Left ventricle myocardium superior (tissue), 1 donor: ENCODE measurements around the gene RRP12. TPM values are rescaled to one million over a fixed set of nuclear protein-coding genes. Genes with fewer than 3 reads are reported as not detected.
"Not testable (repeated sequence)": the region's sequence is repeated elsewhere in the genome, so short reads cannot be mapped to it uniquely, and the experiment has no call there.

Source experiments
- ATAC-seq: fragments of 200-7000 bp; cut with Tn5 transposase; one replicate; pipeline ENCODE4 v1.9.1; 2020; ENCODE audit warnings: mild to moderate bottlenecking, moderate library complexity
- DNase-seq: peaks from one replicate; pipeline ENCODE4 v3.0.0-alpha.2; 2020
- intact Hi-C: fragments of 100-400 bp; cut with micrococcal nuclease; formaldehyde crosslinking; loops from one replicate; pipeline ENCODE4 v1.11.0; 2022
- total RNA-seq: library from RNA; stranded (reverse); fragmentation: NEBNext Ultra II Directional; extraction: Animal tissue kit (Norgen Biotek cat#: 25700); gene quantifications from one replicate; pipeline ENCODE4 v1.2.1, GENCODE V29; 2021
- donor health status: DM: no; HTN: yes; CAD: no; lungs with severe emphysema.

The RRP12 gene
- total RNA-seq, 1 donor from 2014 or later, result 11.6 TPM

DNA sequence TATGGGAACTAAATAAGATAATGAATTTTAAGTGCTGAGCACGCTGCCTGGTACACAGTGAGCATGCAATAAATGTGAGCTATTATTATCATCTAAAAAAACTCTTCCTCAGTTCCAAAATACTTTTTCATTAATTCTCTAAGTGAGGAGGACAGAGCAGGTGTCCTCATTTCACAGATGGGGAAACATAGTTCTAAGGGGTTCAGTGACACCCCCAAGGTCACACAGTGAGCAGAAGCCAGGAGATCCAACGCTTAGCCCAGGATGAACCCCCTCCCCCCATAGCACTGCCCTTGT is 6.8 kb upstream of the RRP12 start:
- ATAC-seq (no peak), DNase-seq (no peak)
- intact Hi-C loops, result no loop called here

DNA sequence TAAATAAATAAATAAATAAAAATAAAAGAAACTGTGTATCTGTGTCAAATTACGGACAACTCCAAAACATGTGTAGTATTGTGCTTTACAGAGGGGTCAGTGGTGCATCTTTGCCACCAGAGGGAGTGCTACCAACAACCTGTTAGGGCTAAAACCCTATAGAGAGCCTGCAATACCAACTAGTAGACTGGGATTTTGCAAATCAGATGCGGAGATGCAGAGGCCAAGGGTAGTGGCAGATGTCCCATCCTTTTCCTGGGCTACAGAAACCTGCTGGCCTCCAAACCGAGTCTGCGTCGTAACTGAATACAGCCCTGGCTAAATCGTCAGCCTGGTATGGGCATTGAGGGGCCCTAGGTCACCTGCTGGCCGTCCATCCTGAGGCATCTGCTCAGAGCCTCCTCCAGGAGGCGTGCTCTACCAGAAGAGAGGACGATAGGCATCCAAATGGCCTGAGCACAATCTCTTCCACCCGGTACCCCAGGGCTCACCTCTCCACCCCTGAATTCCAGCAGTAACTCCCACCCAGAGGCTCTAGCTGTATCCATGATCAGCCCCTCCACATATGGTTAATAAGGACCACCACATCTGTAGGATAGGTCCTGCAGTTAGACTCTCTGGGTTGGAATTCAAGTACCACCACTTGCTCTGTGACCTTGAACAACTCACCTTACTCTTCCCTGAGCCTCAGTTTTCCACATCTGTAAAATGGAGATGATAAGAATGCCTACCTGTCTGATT is 6.2 kb upstream of the RRP12 start:
- DNase-seq (peak; percentile 44), ATAC-seq (peak; percentile 92)
- intact Hi-C loops, result no loop called here

DNA sequence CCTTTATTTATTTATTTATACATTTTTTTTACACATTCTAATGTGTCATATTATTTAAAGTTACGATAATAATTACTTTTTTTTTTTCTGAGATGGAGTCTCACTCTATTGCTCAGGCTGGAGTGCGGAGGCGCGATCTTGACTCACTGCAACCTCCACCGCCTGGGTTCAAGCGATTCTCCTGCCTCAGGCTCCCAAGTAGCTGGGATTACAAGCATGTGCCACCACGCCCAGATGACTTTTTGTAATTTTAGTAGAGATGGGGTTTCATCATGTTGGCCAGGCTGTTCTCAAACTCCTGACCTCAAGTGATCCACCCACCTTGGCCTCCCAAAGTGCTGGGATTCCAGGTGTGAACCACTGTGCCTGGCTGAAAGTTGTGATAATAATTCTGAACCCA is 5.3 kb upstream of the RRP12 start:
- intact Hi-C loops, DNase-seq, ATAC-seq: not testable (repeated sequence)

DNA sequence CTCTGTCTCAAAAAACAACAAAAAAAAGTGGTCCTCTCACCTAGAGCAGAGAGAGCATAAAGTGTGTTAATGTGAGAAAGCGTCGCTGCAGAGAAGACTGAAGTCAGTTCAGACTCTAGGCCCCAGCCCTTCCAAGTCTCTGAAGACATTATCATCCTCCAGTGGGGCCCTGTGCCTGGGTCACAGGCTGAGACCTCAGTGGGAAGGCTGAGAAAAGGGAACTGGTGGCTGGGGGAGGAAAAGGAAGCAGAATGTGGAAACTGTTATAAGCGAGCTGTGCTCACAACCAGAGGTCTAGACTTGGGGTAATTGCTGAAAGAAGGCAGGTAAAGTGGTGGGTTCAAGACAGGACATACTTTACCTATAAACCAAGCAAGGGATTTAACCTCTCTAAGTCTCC is 4.9 kb upstream of the RRP12 start:
- no peak for ATAC-seq
- intact Hi-C loops, result no loop called here
- DNase-seq, result no peak

DNA sequence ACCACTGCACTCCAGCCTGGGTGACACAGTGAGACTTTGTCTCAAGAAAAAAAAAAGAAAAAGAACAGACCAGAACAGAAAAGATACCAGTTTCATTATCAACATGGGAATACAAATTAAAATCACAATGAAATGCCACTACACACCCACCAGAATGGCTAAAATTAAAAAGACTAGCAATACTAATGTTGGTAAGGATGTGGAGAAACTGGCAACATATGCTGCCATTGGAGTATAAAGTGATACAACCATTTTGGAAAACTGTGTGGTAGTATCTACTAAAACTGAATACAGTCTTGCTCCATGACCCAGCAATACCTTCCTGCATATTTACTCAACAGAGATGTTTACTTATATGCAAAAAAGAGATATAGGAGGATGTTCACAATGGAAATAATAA is 2.9 kb upstream of the RRP12 start:
- DNase-seq, result no peak
- intact Hi-C loops, result no loop called here

DNA sequence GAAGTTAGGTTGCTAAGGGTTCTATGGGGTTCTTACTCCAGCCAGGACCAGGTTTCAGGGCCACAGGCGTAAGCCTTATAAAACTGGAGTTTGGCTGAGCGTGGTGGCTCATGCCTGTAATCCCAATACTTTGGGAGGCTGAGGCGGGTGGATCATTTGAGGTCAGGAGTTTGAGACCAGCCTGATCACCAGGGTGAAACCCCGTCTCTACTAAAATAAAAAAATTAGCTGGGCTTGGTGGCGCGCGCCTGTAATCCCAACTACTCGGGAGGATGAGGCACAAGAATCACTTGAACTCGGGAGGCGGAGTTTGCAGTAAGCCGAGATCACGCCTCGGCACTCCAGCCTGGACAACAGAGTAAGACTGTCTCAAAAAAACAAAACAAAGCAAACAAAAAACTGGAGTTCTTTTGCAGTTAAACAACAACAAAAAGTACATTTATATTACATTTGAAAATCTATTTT is 347 bp upstream of the RRP12 start:
- ATAC-seq, result no peak
- intact Hi-C loops, result no loop called here
- no peak for DNase-seq

More for the DNA sequence above, 2.9 kb upstream of the RRP12 start:
- no peak for ATAC-seq

DNA sequence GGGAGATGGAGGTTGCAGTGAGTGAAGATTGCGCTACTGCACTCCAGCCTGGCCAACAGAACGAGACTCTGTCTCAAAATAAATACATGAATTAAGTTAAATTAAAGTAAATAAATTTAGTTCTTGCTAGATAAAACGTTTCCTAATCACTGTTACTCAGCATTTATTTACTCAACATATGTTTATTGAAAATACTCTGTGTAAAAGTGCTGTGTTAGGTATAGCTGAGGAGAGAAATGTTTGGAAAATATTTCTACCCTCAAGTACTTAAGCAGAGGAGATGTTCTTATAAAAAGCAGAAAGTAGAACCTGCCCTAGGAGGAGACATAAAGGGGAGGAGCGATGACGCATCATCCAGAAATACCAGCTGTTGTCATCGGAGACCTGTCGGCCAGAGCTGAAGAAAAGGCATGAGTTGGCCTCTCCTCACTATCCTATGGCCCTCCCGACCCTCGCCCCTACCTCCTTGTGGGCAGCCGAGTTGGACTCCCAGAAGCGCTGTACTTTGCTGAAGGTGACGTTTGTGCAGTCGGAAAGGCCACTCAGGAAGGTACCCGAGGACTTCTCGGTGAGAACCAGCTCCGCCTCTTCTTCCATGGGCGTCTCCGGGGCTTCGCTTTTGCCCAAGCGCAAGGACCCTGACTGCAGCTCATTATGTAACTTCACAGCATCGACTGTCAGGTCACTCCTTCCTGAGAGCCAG is 1.1 kb downstream of the RRP12 start:
- intact Hi-C loops, result no loop called here
- DNase-seq, result no peak
- peak; percentile 51 for ATAC-seq

DNA sequence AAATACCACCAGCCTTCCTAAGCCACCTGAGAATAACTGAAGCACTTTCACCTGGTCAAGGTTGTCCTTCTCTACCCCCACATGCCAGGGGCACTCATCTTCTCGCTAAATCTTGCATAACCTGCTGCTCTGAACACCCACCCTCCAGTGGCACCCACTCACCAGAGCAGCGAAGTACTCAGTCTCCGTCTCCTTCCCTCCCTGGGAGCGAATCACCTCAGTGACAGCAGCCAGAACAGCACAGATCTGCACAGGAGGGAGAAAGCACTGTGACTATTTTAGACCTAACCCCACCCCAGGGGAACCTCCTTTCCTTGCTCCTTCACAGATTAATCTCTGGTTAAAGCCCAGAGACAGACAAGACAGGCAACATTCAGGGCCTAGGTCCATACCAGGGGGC is 5.1 kb downstream of the RRP12 start:
- intact Hi-C loops, result no loop called here
- ATAC-seq (no peak), DNase-seq (no peak)

DNA sequence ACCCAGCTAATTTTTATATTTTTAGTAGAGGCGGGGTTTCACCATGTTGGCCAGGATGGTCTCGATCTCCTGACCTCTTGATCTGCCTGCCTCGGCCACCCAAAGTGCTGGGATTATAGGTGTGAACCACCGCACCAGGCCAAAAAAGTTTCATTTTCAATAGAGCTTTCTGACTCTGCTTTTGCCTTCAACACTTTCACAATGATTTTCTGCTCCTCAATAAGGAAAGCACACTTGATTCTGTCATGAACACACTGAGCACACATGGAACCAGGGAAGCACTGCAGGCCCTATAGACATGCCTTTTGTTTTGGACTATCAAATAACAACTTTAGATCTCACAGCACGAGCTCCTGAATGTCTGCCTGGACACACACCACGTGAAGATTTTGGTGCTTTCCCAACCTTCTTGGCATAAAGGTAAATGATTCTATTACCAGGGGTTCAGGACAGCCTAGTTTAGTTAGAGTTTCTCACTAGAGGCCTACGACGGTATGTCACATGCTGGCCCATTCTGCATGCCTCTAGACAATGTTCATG is 8.0 kb downstream of the RRP12 start:
- DNase-seq (no peak), ATAC-seq (no peak)
- intact Hi-C loops, result no loop called here

DNA sequence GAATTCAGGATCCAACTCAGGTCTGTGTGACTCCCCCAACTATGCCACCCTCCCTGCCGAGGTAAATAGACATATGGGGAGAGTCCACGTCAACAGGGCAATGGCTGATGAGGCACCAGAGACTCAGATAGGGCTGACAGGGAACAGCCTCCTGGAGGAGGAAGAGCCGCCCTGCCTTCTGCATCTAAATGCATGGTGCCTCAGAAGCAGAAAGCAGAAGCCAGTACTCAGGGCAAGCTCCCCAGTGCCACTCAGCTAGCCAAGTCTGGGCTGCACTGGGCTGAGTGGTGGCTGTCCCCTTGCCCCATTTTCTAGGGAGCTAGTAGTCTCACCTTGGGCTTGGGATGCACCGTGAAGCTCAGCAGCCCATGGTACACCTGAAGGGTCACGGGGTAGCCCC is 11.0 kb downstream of the RRP12 start:
- intact Hi-C loops, result no loop called here
- DNase-seq, result no peak
- ATAC-seq, result no peak

DNA sequence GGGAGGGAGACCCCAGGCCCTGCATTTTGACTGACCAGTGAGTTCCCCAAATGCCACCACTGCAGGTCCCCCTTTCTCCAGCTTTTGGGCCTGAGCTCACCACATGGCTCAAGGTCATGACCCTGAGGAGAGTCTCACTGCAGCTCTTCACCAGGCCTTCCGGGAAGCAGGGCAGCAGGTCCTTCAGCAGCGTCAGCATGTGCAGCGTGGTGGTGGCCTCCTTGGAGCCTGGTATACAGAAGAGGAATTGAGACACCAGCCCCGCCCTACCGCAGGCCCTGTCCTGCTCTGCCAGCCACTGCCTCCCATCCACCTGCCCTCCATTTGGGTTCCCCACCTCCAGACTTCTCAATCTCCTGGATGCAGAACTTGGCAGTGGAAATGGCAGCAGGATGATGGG is 13.0 kb downstream of the RRP12 start:
- peak; percentile 42 for ATAC-seq
- peak; percentile 41 for DNase-seq

DNA sequence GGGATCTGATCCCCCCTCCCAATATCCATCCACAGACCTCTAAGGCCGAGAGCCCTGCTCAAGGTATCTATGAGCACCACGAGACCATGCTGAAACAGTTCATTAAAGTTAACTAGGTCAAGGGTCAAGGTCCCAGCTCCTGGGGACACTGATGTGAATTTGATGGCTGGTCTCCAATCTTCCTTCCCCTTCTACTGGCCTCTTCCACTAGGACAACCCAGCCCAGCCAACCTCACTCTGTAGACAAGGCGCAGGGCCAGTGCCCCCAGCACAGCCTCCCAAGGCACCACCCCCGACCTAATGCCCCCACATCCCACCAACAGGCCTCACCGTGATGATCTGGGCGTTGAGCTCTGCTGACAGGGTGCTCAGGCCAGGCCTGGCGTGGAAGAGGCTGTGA is 15.6 kb downstream of the RRP12 start:
- intact Hi-C loops, result no loop called here
- ATAC-seq (peak; percentile 57), DNase-seq (no peak)

More for the DNA sequence above, 13.0 kb downstream of the RRP12 start:
- intact Hi-C loops, result no loop called here

DNA sequence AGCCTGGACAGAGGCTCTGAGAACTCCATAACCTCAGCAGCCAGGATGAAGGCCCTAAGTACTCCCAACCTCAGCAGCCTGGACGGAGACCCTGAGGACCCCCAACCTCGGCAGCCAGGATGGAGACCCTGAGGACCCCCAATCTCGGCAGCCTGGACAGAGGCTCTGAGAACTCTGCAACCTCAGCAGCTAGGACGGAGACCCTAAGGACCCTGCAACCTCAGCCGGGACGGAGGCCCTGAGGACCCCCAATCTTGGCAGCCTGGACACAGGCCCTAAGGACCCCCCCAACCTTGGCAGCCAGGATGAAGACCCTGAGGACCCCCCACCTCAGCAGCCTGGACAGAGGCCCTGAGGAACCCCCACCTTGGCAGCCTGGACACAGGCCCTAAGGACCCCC is 16.5 kb downstream of the RRP12 start:
- intact Hi-C loops, result no loop called here
- ATAC-seq (no peak), DNase-seq (no peak)

DNA sequence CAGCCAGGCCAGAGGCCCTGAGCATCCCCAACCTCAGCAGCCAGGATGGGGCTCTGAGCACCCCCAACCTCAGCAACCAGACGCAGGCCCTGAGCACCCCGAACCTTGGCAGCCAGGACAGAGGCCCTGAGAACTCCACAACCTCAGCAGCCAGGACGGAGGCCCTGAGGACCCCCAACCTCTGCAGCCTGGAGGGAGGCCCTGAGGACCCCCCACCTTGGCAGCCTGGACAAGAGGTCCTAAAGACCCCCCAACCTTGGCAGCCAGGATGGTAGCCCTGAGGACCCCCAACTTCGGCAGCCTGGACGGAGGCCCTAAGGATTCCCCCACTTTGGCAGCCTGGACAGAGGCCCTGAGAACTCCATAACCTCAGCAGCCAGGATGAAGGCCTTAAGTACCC is 17.0 kb downstream of the RRP12 start:
- ATAC-seq, result no peak
- no peak for DNase-seq
- intact Hi-C loops, result no loop called here

DNA sequence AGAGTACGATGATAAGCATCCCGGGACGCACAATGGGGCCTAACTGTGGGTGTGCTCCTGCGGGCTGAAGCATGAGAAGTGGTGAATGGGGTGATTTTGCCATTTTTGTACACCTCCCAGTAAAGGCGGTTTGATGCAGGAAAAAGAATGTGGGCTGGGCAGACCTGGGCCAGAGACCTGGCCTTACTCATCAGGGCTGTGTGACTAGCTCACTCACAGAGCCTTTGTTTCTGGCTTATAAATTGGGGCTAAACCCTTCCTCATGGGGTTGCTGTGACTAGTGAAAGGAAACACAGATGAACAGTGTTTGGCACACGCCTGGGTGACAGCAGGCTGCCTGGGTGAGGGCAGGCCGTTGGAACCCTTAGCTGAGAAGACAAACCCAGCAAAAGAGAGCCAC is 18.0 kb downstream of the RRP12 start:
- ATAC-seq (no peak), DNase-seq (no peak)
- intact Hi-C loops, result no loop called here

DNA sequence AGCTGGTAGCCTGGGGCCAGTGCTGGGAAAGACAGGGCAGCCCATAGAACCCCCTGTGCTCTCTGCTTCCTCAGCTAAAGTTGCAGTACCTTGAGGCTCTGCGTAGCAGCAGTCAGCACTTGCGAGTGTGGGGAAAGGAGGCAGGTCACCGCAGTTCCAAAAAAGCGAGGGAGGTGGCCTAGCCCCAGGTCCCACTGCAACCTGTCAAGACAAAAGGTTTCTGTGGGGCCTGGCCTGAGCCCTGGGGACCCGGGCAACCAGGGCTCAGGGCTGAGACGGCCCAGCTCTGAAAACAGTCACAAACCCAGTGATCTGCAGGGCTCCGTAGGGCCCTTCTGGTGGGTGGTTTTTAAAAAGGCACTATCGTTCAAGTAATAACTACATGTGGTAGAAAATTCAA is 19.5 kb downstream of the RRP12 start:
- DNase-seq (no peak), ATAC-seq (no peak)
- intact Hi-C loops, result no loop called here

DNA sequence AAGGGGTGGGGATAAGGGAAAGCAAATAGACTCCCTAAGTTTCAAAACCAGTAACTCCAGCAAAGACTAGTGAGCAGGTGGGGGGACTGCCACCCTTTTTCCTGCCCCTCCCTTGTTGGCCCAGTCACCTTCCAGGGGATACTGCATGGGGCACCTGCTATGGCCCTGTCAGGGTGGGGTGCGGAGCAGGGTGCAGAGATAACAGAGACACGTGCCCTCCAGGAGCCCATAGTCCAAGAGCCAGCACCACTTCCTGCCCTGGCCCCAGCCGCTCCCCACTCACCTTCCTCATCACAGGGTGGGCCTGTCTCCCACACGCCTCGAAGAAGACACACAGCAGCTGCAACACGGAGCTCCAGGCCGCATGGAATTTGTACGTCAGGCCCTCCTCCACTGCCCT is 20.6 kb downstream of the RRP12 start:
- ATAC-seq (no peak), DNase-seq (no peak)
- intact Hi-C loops, result no loop called here

DNA sequence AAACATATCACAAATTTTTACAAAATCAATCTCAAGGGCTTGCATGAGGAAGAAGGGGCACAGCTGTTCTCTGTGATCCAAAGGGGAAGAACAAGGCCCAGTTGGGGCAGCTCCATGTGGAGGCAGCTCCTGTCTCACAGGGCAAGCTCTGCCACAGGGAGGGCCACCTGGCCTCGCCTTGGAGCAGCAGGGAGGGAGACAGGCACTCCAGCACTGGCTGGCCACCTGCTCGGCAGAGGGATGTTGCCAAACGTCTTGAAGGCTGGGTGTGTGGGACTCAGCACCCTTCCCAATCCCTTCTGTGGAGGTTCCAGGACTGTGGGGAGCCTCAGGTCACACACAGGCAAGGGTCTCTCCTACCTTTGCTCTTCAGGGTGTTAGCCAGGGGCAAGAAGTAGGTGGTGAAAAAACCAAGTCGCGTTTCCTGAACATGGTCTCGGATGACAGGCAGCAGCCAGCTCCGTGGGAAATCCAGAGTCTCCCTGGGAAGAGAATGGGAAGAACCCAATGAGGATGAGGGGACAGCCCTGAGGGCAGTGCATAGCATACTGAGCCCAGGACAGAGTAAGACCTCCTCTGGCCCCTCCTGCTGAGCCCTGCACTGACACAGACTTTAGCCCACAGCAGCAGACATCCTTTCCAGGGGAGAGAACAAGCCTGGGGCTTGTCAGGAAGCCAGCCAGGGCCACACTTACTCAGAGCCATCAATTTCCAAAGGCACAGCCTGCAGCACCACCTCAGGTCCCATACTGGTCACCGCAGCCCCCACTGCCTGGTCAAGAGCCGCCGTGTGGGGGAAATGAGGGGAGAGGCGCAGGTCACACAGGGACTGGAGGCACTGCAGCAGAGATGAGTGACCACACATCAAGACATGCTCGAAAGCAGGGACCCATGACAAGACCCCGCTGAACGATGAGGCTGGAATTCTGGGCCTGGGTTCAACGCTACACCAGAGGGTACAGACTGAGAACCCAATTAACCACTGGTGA is 21.9 kb downstream of the RRP12 start:
- intact Hi-C loops, result no loop called here
- ATAC-seq (no peak), DNase-seq (no peak)

DNA sequence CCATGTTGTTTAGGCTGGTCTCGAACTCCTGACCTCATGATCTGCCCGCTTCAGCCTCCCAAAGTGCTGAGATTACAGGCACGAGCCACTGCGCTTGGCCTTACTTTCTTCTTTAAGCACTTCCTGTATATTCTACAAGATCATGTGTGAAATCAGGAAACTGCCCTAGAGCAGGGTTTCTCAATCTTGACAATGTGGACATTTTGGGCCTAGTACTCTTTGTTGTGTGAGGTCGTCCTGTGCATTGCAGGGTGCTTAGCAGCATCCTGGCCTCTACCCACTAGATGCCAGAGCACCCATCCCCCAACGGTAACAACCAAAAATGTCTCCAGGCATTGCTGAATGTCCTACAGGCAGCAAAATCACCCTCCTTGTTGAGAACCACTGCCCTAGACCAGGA is 24.7 kb downstream of the RRP12 start:
- ATAC-seq (no peak), DNase-seq (no peak)
- intact Hi-C loops, result no loop called here

DNA sequence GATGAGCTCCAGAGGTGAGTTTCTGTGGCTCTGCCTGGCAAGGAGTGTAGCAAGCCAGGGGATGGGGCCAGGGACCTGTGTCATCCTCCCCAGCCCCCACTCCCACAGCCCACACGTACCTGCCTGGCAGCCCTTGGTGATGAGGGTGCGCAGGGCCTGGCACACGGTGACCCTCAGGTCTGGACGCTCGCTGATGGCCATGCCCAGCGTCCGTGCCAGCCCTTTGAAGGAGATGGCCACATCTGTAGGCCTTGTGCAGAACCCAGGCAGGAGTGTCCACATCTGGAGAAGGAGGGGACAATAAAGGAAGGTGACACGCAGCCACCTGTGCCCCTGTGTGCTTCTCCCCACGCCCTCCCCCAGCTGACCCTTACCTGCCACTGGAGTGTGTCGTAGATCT is 27.7 kb downstream of the RRP12 start:
- intact Hi-C loops, result no loop called here
- DNase-seq, result no peak
- ATAC-seq, result no peak
